Cerebellar cortex (tissue), 1 donor: ENCODE data around the gene C11orf52.
"Not testable (repeated sequence)": the region's sequence is repeated elsewhere in the genome, so short reads cannot be mapped to it uniquely, and the experiment has no call there.

Experiments used
- DNase-seq: peaks from one replicate; pipeline ENCODE4 v3.0.0-alpha.2; 2015; ENCODE audit warnings: low spot score

The C11orf52 gene

GRCh38 chr11:111918390-111919256, at the start of gene C11orf52:
Gene C11orf52 (plus strand): TSS chr11:111918913. CDS start chr11:111918973, 60 bp downstream.
- DNase-seq, result peak; percentile 51

GRCh38 chr11:111870113-111870512, 48.6 kb upstream of the C11orf52 start:
- DNase-seq, result no peak

- no peak for DNase-seq
Observed at GRCh38 chr11:111870522-111870885, 48.2 kb upstream of the C11orf52 start.

- peak; percentile 80 for DNase-seq
Observed at GRCh38 chr11:111870886-111871692, 47.6 kb upstream of the C11orf52 start, which contains the start of gene ALG9. Gene ALG9 (minus strand): TSS chr11:111871581. CDS start chr11:111871482, 99 bp downstream.

- DNase-seq, result peak; percentile 60
Observed at GRCh38 chr11:111871693-111872161, 47.0 kb upstream of the C11orf52 start.

- no peak for DNase-seq
Observed at GRCh38 chr11:111878385-111878848, 40.3 kb upstream of the C11orf52 start.

- DNase-seq, result peak; percentile 98
Observed at GRCh38 chr11:111878849-111879636, 39.7 kb upstream of the C11orf52 start, which contains the start of the genes CFAP68 and FDXACB1. Gene CFAP68 (plus strand): TSS chr11:111879541. CDS start chr11:111879561, 20 bp downstream. Gene FDXACB1 (minus strand): TSS chr11:111879165. CDS start chr11:111879132, 33 bp downstream.

- DNase-seq, result no peak
Observed at GRCh38 chr11:111879637-111879960, 39.1 kb upstream of the C11orf52 start.

- DNase-seq, result no peak
Observed at GRCh38 chr11:111882202-111882601, 36.5 kb upstream of the C11orf52 start.

- not testable (repeated sequence) for DNase-seq
Observed at GRCh38 chr11:111885053-111885452, 33.7 kb upstream of the C11orf52 start.

GRCh38 chr11:111886032-111886431, 32.7 kb upstream of the C11orf52 start:
- DNase-seq, result no peak

- DNase-seq, result no peak
Observed at GRCh38 chr11:111886844-111887243, 31.9 kb upstream of the C11orf52 start.

GRCh38 chr11:111905411-111905810, 13.3 kb upstream of the C11orf52 start:
- no peak for DNase-seq

GRCh38 chr11:111906680-111907079, 12.0 kb upstream of the C11orf52 start:
- peak; percentile 38 for DNase-seq

GRCh38 chr11:111908639-111909305, 9.9 kb upstream of the C11orf52 start:
- DNase-seq, result peak; percentile 24

- peak; percentile 53 for DNase-seq
Observed at GRCh38 chr11:111909378-111909777, 9.3 kb upstream of the C11orf52 start.

GRCh38 chr11:111910676-111911562, 7.8 kb upstream of the C11orf52 start:
- peak; percentile 78 for DNase-seq

GRCh38 chr11:111911563-111912401, 6.9 kb upstream of the C11orf52 start, which contains the start of gene CRYAB:
Gene CRYAB (minus strand): TSS chr11:111911770. CDS start chr11:111911724, 46 bp downstream.
- DNase-seq, result peak; percentile 98

GRCh38 chr11:111912535-111912934, 6.2 kb upstream of the C11orf52 start, which contains the start of gene HSPB2:
Gene HSPB2 (plus strand): TSS chr11:111912734. CDS start chr11:111912830, 96 bp downstream.
- peak; percentile 49 for DNase-seq
